HepG2 (cell line): ENCODE measurements around the gene TOLLIP. TPM values are rescaled to one million over a fixed set of nuclear protein-coding genes. Genes with fewer than 3 reads are reported as not detected.

Source experiments
- AFF4 ChIP-seq: sonication (generic); formaldehyde crosslinking; IDR thresholded peaks from 2 replicates; pipeline ENCODE4 v1.4.0; 2020; ENCODE audit warnings: missing genetic modification reagents
- CC2D1A ChIP-seq: sonication (generic); formaldehyde crosslinking; IDR thresholded peaks from 2 replicates; pipeline ENCODE4 v1.8.1; 2023; ENCODE audit warnings: mild to moderate bottlenecking, missing genetic modification reagents
- CCAR2 ChIP-seq: fragments of 200-400 bp; formaldehyde crosslinking; optimal IDR thresholded peaks from 2 replicates; pipeline ENCODE3; 2018; ENCODE audit warnings: low read depth, mild to moderate bottlenecking, low read length, moderate library complexity
- GPN1 ChIP-seq: sonication (generic); formaldehyde crosslinking; IDR thresholded peaks from 2 replicates; pipeline ENCODE4 v1.5.1; 2020; ENCODE audit warnings: missing genetic modification reagents, borderline replicate concordance
- GTF2F1 ChIP-seq: fragments of 150-350 bp; IDR thresholded peaks from 2 replicates; pipeline ENCODE4 v1.6.1; 2014; ENCODE audit warnings: low read length
- HDAC6 ChIP-seq: fragments of 200-600 bp; sonication (generic); IDR thresholded peaks from 2 replicates; pipeline ENCODE4 v1.7.0; 2017; ENCODE audit warnings: mild to moderate bottlenecking, antibody characterized with exemption, low read length, low read depth
- POLR2G ChIP-seq: fragments of 200-400 bp; formaldehyde crosslinking; IDR thresholded peaks from 2 replicates; pipeline ENCODE4 v1.6.1; 2018; ENCODE audit warnings: mild to moderate bottlenecking, low read depth, low read length, moderate library complexity
- RAD51 ChIP-seq: fragments of 450-650 bp; IDR thresholded peaks from 2 replicates; pipeline ENCODE4 v1.6.1; 2016; ENCODE audit warnings: borderline replicate concordance
- TAF15 ChIP-seq: fragments of 200-400 bp; formaldehyde crosslinking; IDR thresholded peaks from one replicate; pipeline ENCODE4 v1.6.1; 2018; ENCODE audit warnings: mild to moderate bottlenecking, low read depth, low read length; ENCODE audit not compliant: poor library complexity, severe bottlenecking
- ZBTB7A ChIP-seq: sonication (generic); formaldehyde crosslinking; IDR thresholded peaks from 2 replicates; pipeline ENCODE4 v1.8.0; 2022; ENCODE audit warnings: mild to moderate bottlenecking, missing genetic modification reagents
- ZC3H13 ChIP-seq: sonication (generic); formaldehyde crosslinking; IDR thresholded peaks from 2 replicates; pipeline ENCODE4 v1.8.1; 2023; ENCODE audit warnings: mild to moderate bottlenecking, missing genetic modification reagents, moderate library complexity
- ZNF224 ChIP-seq: sonication (generic); formaldehyde crosslinking; IDR thresholded peaks from 2 replicates; pipeline ENCODE4 v1.5.0; 2020; ENCODE audit warnings: mild to moderate bottlenecking, missing genetic modification reagents
- ZNF557 ChIP-seq: sonication (generic); formaldehyde crosslinking; IDR thresholded peaks from 2 replicates; pipeline ENCODE4 v1.4.0; 2020; ENCODE audit warnings: missing genetic modification reagents
- ZNF570 ChIP-seq: sonication (generic); formaldehyde crosslinking; IDR thresholded peaks from 2 replicates; pipeline ENCODE4 v1.4.0; 2020; ENCODE audit warnings: mild to moderate bottlenecking, missing genetic modification reagents, borderline replicate concordance
- ZSCAN29 ChIP-seq: sonication (generic); formaldehyde crosslinking; conservative IDR thresholded peaks from 2 replicates; pipeline ENCODE4 v1.4.0; 2020; ENCODE audit warnings: mild to moderate bottlenecking, missing genetic modification reagents
- polyA plus RNA-seq, 8 experiments: library from polyadenylated mRNA; depleted of rRNA in 3 of 8; stranded (reverse) in 7 of 8; unstranded in 1 of 8; fragments of >200 nt; fragmentation: Illumina TruSeq in 4 of 8; extraction: Trizol in 4 of 8; gene quantifications; 2 replicates each; pipeline versions ENCODE4 v1.2.1 to v1.2.3, GENCODE V29; 2011 to 2016; ENCODE audit warnings: low read depth in 4 of 8, missing spikeins in 1 of 8, mixed read lengths in 1 of 8; ENCODE audit not compliant: insufficient read depth in 1 of 8
- total RNA-seq, 5 experiments: library from RNA; depleted of rRNA; stranded (reverse); fragments of >200 nt; fragmentation: Illumina TruSeq; extraction: Trizol; gene quantifications; 2 replicates each; pipeline ENCODE4 v1.2.3, GENCODE V29; 2016; ENCODE audit warnings: low read depth in 1 of 5
- TF ChIP-seq, protein P1 (sequence below): sonication (generic); formaldehyde crosslinking; IDR thresholded peaks from 2 replicates; pipeline ENCODE4 v1.5.0; 2020; ENCODE audit warnings: mild to moderate bottlenecking, missing genetic modification reagents
- TF ChIP-seq, protein P2 (sequence below): sonication (generic); formaldehyde crosslinking; conservative IDR thresholded peaks from 2 replicates; pipeline ENCODE4 v1.5.0; 2020; ENCODE audit warnings: missing genetic modification reagents
- TF ChIP-seq, protein P3 (sequence below): sonication (generic); formaldehyde crosslinking; IDR thresholded peaks from 2 replicates; pipeline ENCODE4 v1.5.0; 2020; ENCODE audit warnings: missing genetic modification reagents

TOLLIP gene
- total and polyA plus RNA-seq, 2 of the 13 experiments (the other 11 are each of a cell fraction or from before 2014, with no cell fraction given): 25.9 to 47.5 TPM

GRCh38 chr11:1298695-1299492 is 10.5 kb downstream of the TOLLIP start (continued):
- TF ChIP-seq AFF4 (CRISPR knock-in tag): no peak
- TF ChIP-seq TAF15: no peak
- no peak for TF ChIP-seq GTF2F1
- TF ChIP-seq RAD51: no peak
- TF ChIP-seq, protein P1, sequence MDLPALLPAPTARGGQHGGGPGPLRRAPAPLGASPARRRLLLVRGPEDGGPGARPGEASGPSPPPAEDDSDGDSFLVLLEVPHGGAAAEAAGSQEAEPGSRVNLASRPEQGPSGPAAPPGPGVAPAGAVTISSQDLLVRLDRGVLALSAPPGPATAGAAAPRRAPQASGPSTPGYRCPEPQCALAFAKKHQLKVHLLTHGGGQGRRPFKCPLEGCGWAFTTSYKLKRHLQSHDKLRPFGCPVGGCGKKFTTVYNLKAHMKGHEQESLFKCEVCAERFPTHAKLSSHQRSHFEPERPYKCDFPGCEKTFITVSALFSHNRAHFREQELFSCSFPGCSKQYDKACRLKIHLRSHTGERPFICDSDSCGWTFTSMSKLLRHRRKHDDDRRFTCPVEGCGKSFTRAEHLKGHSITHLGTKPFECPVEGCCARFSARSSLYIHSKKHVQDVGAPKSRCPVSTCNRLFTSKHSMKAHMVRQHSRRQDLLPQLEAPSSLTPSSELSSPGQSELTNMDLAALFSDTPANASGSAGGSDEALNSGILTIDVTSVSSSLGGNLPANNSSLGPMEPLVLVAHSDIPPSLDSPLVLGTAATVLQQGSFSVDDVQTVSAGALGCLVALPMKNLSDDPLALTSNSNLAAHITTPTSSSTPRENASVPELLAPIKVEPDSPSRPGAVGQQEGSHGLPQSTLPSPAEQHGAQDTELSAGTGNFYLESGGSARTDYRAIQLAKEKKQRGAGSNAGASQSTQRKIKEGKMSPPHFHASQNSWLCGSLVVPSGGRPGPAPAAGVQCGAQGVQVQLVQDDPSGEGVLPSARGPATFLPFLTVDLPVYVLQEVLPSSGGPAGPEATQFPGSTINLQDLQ (CRISPR knock-in tag): no peak; the same call in 1 of the 2 replicates
- peak; percentile 84; the same call in 1 of the 2 replicates for TF ChIP-seq ZSCAN29 (CRISPR knock-in tag)
- TF ChIP-seq CC2D1A (CRISPR knock-in tag): no peak
- TF ChIP-seq GPN1: no peak
- TF ChIP-seq ZNF557: no peak
- no peak for TF ChIP-seq ZBTB7A (CRISPR knock-in tag)
- TF ChIP-seq, protein P2, sequence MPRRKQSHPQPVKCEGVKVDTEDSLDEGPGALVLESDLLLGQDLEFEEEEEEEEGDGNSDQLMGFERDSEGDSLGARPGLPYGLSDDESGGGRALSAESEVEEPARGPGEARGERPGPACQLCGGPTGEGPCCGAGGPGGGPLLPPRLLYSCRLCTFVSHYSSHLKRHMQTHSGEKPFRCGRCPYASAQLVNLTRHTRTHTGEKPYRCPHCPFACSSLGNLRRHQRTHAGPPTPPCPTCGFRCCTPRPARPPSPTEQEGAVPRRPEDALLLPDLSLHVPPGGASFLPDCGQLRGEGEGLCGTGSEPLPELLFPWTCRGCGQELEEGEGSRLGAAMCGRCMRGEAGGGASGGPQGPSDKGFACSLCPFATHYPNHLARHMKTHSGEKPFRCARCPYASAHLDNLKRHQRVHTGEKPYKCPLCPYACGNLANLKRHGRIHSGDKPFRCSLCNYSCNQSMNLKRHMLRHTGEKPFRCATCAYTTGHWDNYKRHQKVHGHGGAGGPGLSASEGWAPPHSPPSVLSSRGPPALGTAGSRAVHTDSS (CRISPR knock-in tag): no peak
- 0 out of 2 replicates have a peak, but pooled peaks have one; percentile 35 for TF ChIP-seq POLR2G
- no peak for TF ChIP-seq HDAC6
- peak; percentile 36 for TF ChIP-seq CCAR2
- TF ChIP-seq, protein P3, sequence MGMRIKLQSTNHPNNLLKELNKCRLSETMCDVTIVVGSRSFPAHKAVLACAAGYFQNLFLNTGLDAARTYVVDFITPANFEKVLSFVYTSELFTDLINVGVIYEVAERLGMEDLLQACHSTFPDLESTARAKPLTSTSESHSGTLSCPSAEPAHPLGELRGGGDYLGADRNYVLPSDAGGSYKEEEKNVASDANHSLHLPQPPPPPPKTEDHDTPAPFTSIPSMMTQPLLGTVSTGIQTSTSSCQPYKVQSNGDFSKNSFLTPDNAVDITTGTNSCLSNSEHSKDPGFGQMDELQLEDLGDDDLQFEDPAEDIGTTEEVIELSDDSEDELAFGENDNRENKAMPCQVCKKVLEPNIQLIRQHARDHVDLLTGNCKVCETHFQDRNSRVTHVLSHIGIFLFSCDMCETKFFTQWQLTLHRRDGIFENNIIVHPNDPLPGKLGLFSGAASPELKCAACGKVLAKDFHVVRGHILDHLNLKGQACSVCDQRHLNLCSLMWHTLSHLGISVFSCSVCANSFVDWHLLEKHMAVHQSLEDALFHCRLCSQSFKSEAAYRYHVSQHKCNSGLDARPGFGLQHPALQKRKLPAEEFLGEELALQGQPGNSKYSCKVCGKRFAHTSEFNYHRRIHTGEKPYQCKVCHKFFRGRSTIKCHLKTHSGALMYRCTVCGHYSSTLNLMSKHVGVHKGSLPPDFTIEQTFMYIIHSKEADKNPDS (CRISPR knock-in tag): no peak
- no peak for TF ChIP-seq ZNF570 (CRISPR knock-in tag)
- TF ChIP-seq ZC3H13 (CRISPR knock-in tag): 0 out of 2 replicates have a peak, but pooled peaks have one; percentile 57
- TF ChIP-seq ZNF224 (CRISPR knock-in tag): no peak
